Mesendoderm (in vitro differentiated cells): Measurements from ENCODE around the gene RNF225.

Experiments
- DNase-seq: peaks from one replicate; pipeline ENCODE4 v3.0.0; 2013
- H2AK5ac ChIP-seq: 2 replicates; pipeline ENCODE4 v1.6.1; 2013; ENCODE audit warnings: low read length, inconsistent platforms
- H2BK120ac ChIP-seq: 2 replicates; pipeline ENCODE4 v1.6.1; 2013; ENCODE audit warnings: low read depth, mild to moderate bottlenecking, low read length, moderate library complexity, mixed read lengths
- H2BK15ac ChIP-seq: replicated peaks from 2 replicates; pipeline ENCODE4 v1.6.1; 2013; ENCODE audit warnings: low read depth, mild to moderate bottlenecking, moderate library complexity
- H2BK5ac ChIP-seq: 2 replicates; pipeline ENCODE4 v1.6.1; 2013; ENCODE audit warnings: low read length, inconsistent platforms
- H3K18ac ChIP-seq: 2 replicates; pipeline ENCODE4 v1.6.1; 2013; ENCODE audit warnings: mild to moderate bottlenecking, low read length, mixed read lengths
- H3K23ac ChIP-seq: one replicate; pipeline ENCODE4 v1.6.1; 2013; ENCODE audit warnings: low read length
- H3K27ac ChIP-seq: 2 replicates; pipeline ENCODE4 v1.5.1; 2013; ENCODE audit warnings: low read depth, mild to moderate bottlenecking, inconsistent platforms, low read length, moderate library complexity
- H3K27me3 ChIP-seq: 2 replicates; pipeline ENCODE4 v1.6.1; 2013; ENCODE audit warnings: low read length, control low read depth, mild to moderate bottlenecking, inconsistent platforms; ENCODE audit not compliant: insufficient read depth, poor library complexity
- H3K36me3 ChIP-seq: 2 replicates; pipeline ENCODE4 v1.6.1; 2013; ENCODE audit warnings: low read length, inconsistent platforms; ENCODE audit not compliant: control insufficient read depth, insufficient read depth
- H3K4ac ChIP-seq: one replicate; pipeline ENCODE4 v1.6.1; 2013; ENCODE audit warnings: low read depth, mild to moderate bottlenecking, low read length, moderate library complexity
- H3K4me1 ChIP-seq: 2 replicates; pipeline ENCODE4 v1.6.1; 2013; ENCODE audit warnings: low read depth, low read length, inconsistent platforms; ENCODE audit not compliant: control insufficient read depth
- H3K4me2 ChIP-seq: 2 replicates; pipeline ENCODE4 v1.6.1; 2013; ENCODE audit warnings: low read length
- H3K4me3 ChIP-seq: 2 replicates; pipeline ENCODE4 v1.5.1; 2013; ENCODE audit warnings: mild to moderate bottlenecking, low read length
- H3K56ac ChIP-seq: one replicate; pipeline ENCODE4 v1.6.1; 2013; ENCODE audit warnings: low read length
- H3K79me1 ChIP-seq: 2 replicates; pipeline ENCODE4 v1.6.1; 2013; ENCODE audit warnings: low read length, inconsistent platforms
- H3K79me2 ChIP-seq: 2 replicates; pipeline ENCODE4 v1.6.1; 2013; ENCODE audit warnings: mild to moderate bottlenecking, low read length; ENCODE audit not compliant: control insufficient read depth, insufficient read depth
- H3K9ac ChIP-seq: 2 replicates; pipeline ENCODE4 v1.6.1; 2013; ENCODE audit warnings: low read length, inconsistent platforms
- H4K5ac ChIP-seq: one replicate; pipeline ENCODE4 v1.6.1; 2013; ENCODE audit warnings: low read length
- H4K8ac ChIP-seq: one replicate; pipeline ENCODE4 v1.6.1; 2013; ENCODE audit warnings: low read depth, mild to moderate bottlenecking, control low read depth, low read length, moderate library complexity
- WGBS: extraction: QIAGEN DNeasy Blood & Tissue Kit; methylation state at CpG from one replicate; pipeline ENCODE4 v1.1.7; 2013; ENCODE audit warnings: low lambda C conversion rate, missing lambda C conversion rate; ENCODE audit not compliant: insufficient coverage; ENCODE audit errors: extremely low coverage; 5-methylcytosine and 5-hydroxymethylcytosine counted together

The RNF225 gene

GRCh38 chr19:58350871-58351557 lies 44.4 kb upstream of the RNF225 start:
- no peaks in the 10 kb centered on the region for H3K36me3 ChIP-seq
- no peak overlapping the region for H3K4me2 ChIP-seq
- DNase-seq = no peak
- H2AK5ac ChIP-seq = no peak overlapping the region
- WGBS = no CpG with 5 or more reads among the region's 34 CpGs
- H3K79me1 ChIP-seq = no peaks in the 10 kb centered on the region
- H3K9ac ChIP-seq = no peak overlapping the region
- no peak overlapping the region for H3K56ac ChIP-seq
- H3K27ac ChIP-seq = no peak overlapping the region
- no peak overlapping the region for H2BK15ac ChIP-seq
- H3K79me2 ChIP-seq = no peaks in the 10 kb centered on the region
- H3K18ac ChIP-seq = no peak overlapping the region
- H4K8ac ChIP-seq = no peak overlapping the region
- H2BK120ac ChIP-seq = no peak overlapping the region
- H3K4me3 ChIP-seq = no peak overlapping the region
- H3K4me1 ChIP-seq = no peaks in the 10 kb centered on the region
- H3K23ac ChIP-seq = no peak overlapping the region
- no peak overlapping the region for H4K5ac ChIP-seq
- H2BK5ac ChIP-seq = no peak overlapping the region
- H3K27me3 ChIP-seq = no peaks in the 10 kb centered on the region
- no peak overlapping the region for H3K4ac ChIP-seq

DNA sequence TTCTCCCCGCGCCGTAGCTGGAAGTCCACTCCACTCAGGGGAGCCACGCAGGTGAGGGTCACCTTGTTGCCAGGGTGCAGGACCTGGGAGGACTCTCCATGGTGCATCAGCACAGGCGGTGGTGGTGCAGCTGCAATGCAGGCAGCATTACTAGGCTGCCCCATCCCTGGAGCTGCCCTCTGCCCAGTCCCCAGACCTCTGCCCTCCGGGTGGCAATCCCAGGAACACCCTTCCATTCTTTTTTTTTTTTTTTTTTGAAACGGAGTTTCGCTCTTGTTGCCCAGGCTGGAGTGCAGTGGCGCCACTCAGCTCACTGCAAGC lies 43.9 kb upstream of the RNF225 start:
- no peak overlapping the region for H2BK15ac ChIP-seq
- H3K18ac ChIP-seq = no peak overlapping the region
- no peak overlapping the region for H3K4ac ChIP-seq
- H3K27ac ChIP-seq = no peak overlapping the region
- no peak overlapping the region for H2BK120ac ChIP-seq
- H4K8ac ChIP-seq = no peak overlapping the region
- H3K79me1 ChIP-seq = no peaks in the 10 kb centered on the region
- no peak overlapping the region for H4K5ac ChIP-seq
- no peak overlapping the region for H3K9ac ChIP-seq
- H3K4me1 ChIP-seq = no peaks in the 10 kb centered on the region
- H3K56ac ChIP-seq = no peak overlapping the region
- H3K4me3 ChIP-seq = no peak overlapping the region
- H3K4me2 ChIP-seq = no peak overlapping the region
- no peak overlapping the region for H2AK5ac ChIP-seq
- no peaks in the 10 kb centered on the region for H3K79me2 ChIP-seq
- H3K27me3 ChIP-seq = no peaks in the 10 kb centered on the region
- no peak overlapping the region for H3K23ac ChIP-seq
- no peak overlapping the region for H2BK5ac ChIP-seq
- DNase-seq = no peak
- no CpG with 5 or more reads among the region's 9 CpGs for WGBS
- no peaks in the 10 kb centered on the region for H3K36me3 ChIP-seq

GRCh38 chr19:58351990-58352755 lies 43.3 kb upstream of the RNF225 start:
- no peak for DNase-seq
- no peaks in the 10 kb centered on the region for H3K4me1 ChIP-seq
- no peaks in the 10 kb centered on the region for H3K79me1 ChIP-seq
- H4K5ac ChIP-seq = no peak overlapping the region
- no peak overlapping the region for H2AK5ac ChIP-seq
- H4K8ac ChIP-seq = no peak overlapping the region
- no peaks in the 10 kb centered on the region for H3K79me2 ChIP-seq
- H3K23ac ChIP-seq = no peak overlapping the region
- H3K36me3 ChIP-seq = no peaks in the 10 kb centered on the region
- no peak overlapping the region for H2BK15ac ChIP-seq
- H3K4ac ChIP-seq = no peak overlapping the region
- no peak overlapping the region for H3K56ac ChIP-seq
- no peak overlapping the region for H3K9ac ChIP-seq
- WGBS = no CpG with 5 or more reads among the region's 23 CpGs
- H2BK5ac ChIP-seq = no peak overlapping the region
- H3K4me3 ChIP-seq = no peak overlapping the region
- no peak overlapping the region for H3K18ac ChIP-seq
- H3K27ac ChIP-seq = no peak overlapping the region
- H3K4me2 ChIP-seq = no peak overlapping the region
- H2BK120ac ChIP-seq = no peak overlapping the region
- H3K27me3 ChIP-seq = no peaks in the 10 kb centered on the region

GRCh38 chr19:58352760-58353671 lies 42.4 kb upstream of the RNF225 start, which contains the start of gene A1BG:
TSS of gene A1BG (minus strand) at chr19:58353492. CDS start at chr19:58353437, 55 bp downstream.
- no CpG with 5 or more reads among the region's 26 CpGs for WGBS

GRCh38 chr19:58353717-58354477 lies 41.6 kb upstream of the RNF225 start:
- Histone ChIP-seq H3K18ac (no peak overlapping the region), H3K23ac (no peak overlapping the region), H3K4me1 (no peaks in the 10 kb centered on the region), H3K79me2 (no peaks in the 10 kb centered on the region), H2BK120ac (no peak overlapping the region), H3K4me2 (no peak overlapping the region), H3K27ac (no peak overlapping the region), H4K5ac (no peak overlapping the region), H2BK15ac (no peak overlapping the region), H2AK5ac (no peak overlapping the region), H3K79me1 (no peaks in the 10 kb centered on the region), H4K8ac (no peak overlapping the region), H3K27me3 (no peaks in the 10 kb centered on the region), H2BK5ac (no peak overlapping the region), H3K36me3 (no peaks in the 10 kb centered on the region), H3K4me3 (no peak overlapping the region), H3K9ac (no peak overlapping the region), H3K4ac (no peak overlapping the region), H3K56ac (no peak overlapping the region)
- WGBS = no CpG with 5 or more reads among the region's 15 CpGs
- no peak for DNase-seq

More at GRCh38 chr19:58352760-58353671, 42.4 kb upstream of the RNF225 start, which contains the start of gene A1BG:
- no peak for DNase-seq
- H3K4me2 ChIP-seq = no peak within 1 kb of the TSS
- H3K9ac ChIP-seq = no peak within 1 kb of the TSS
- H3K27ac ChIP-seq = no peak within 1 kb of the TSS
- H2BK5ac ChIP-seq = no peak within 1 kb of the TSS
- H3K79me2 ChIP-seq = no peaks in the 10 kb centered on the region
- no peak within 1 kb of the TSS for H2BK120ac ChIP-seq
- no peak within 1 kb of the TSS for H3K4ac ChIP-seq
- no peaks in the 10 kb centered on the region for H3K79me1 ChIP-seq
- H3K36me3 ChIP-seq = no peaks in the 10 kb centered on the region
- H4K5ac ChIP-seq = no peak within 1 kb of the TSS
- no peak within 1 kb of the TSS for H2AK5ac ChIP-seq
- no peak within 1 kb of the TSS for H3K18ac ChIP-seq
- no peak within 1 kb of the TSS for H3K4me3 ChIP-seq
- no peaks in the 10 kb centered on the region for H3K4me1 ChIP-seq
- no peak within 1 kb of the TSS for H3K23ac ChIP-seq
- H3K56ac ChIP-seq = no peak within 1 kb of the TSS
- H3K27me3 ChIP-seq = no peaks in the 10 kb centered on the region
- H2BK15ac ChIP-seq = no peak within 1 kb of the TSS
- H4K8ac ChIP-seq = no peak within 1 kb of the TSS
